Common myeloid progenitor, CD34-positive (primary cell): ENCODE data around the gene LMF1.
"Not testable (repeated sequence)": the region's sequence is repeated elsewhere in the genome, so short reads cannot be mapped to it uniquely, and the experiment has no call there.

Source experiments
- CTCF ChIA-PET: fragments of 350-600 bp; sonication (Branson Sonifier 250); formaldehyde crosslinking; loops from one replicate; lab custom pipeline; 2021; ENCODE audit warnings: antibody characterized with exemption; lab: Charles Lee
- POLR2A ChIA-PET: fragments of 350-600 bp; sonication (Branson Sonifier 250); formaldehyde crosslinking; loops from one replicate; lab custom pipeline; 2021; ENCODE audit warnings: antibody characterized with exemption; lab: Charles Lee
- DNase-seq, 3 donors: peaks; one replicate each; pipeline versions ENCODE4 v3.0.0 to v3.0.0-alpha.2; 2013
- H3K27ac ChIP-seq, 2 experiments: 1 replicate in 1 of 2; 2 replicates in 1 of 2; pipeline ENCODE4 v1.7.0; 2013; ENCODE audit warnings: inconsistent platforms in 2 of 2, low read length in 2 of 2, mild to moderate bottlenecking in 2 of 2, low read depth in 1 of 2, moderate library complexity in 1 of 2; ENCODE audit not compliant: severe bottlenecking in 2 of 2, insufficient read depth in 1 of 2, poor library complexity in 1 of 2
- H3K27me3 ChIP-seq, 5 experiments: replicated peaks in 2 of 5; 1 replicate in 3 of 5; 2 replicates in 2 of 5; pipeline versions ENCODE4 v1.6.1 to v1.7.0; 2013; ENCODE audit warnings: low read length in 4 of 5, mild to moderate bottlenecking in 2 of 5, moderate library complexity in 2 of 5, inconsistent platforms in 1 of 5; ENCODE audit not compliant: insufficient read depth in 5 of 5, control insufficient read depth in 4 of 5
- H3K36me3 ChIP-seq, 4 experiments: 1 replicate in 2 of 4; 2 replicates in 2 of 4; pipeline versions ENCODE4 v1.6.1 to v1.7.0; 2013; ENCODE audit warnings: low read length in 3 of 4, control low read depth in 1 of 4, mild to moderate bottlenecking in 1 of 4; ENCODE audit not compliant: control insufficient read depth in 4 of 4, insufficient read depth in 4 of 4
- H3K4me1 ChIP-seq, 4 experiments: 1 replicate in 3 of 4; 2 replicates in 1 of 4; pipeline versions ENCODE4 v1.6.1 to v1.7.1; 2013; ENCODE audit warnings: low read length in 3 of 4, mild to moderate bottlenecking in 3 of 4, control low read depth in 1 of 4, inconsistent platforms in 1 of 4, moderate library complexity in 1 of 4; ENCODE audit not compliant: control insufficient read depth in 4 of 4, insufficient read depth in 4 of 4; ENCODE audit errors: control extremely low read depth in 1 of 4
- H3K4me3 ChIP-seq, 7 experiments: 1 replicate in 4 of 7; 2 replicates in 3 of 7; pipeline versions ENCODE4 v1.5.1 to v1.7.0; 2013; ENCODE audit warnings: mild to moderate bottlenecking in 7 of 7, low read length in 6 of 7, moderate library complexity in 6 of 7, inconsistent platforms in 2 of 7, low read depth in 2 of 7, control low read depth in 1 of 7; ENCODE audit not compliant: insufficient read depth in 4 of 7, control insufficient read depth in 1 of 7; ENCODE audit errors: extremely low read depth in 1 of 7
- H3K9me3 ChIP-seq, 5 experiments: 1 replicate in 4 of 5; 2 replicates in 1 of 5; pipeline versions ENCODE4 v1.6.1 to v1.7.1; 2013; ENCODE audit warnings: low read length in 4 of 5, mild to moderate bottlenecking in 2 of 5, inconsistent platforms in 1 of 5, low read depth in 1 of 5, moderate library complexity in 1 of 5; ENCODE audit not compliant: control insufficient read depth in 4 of 5, insufficient read depth in 2 of 5; ENCODE audit errors: control extremely low read depth in 1 of 5
- WGBS: methylation state at CpG from one replicate; pipeline ENCODE4 v1.1.5; 2013; ENCODE audit not compliant: insufficient coverage; 5-methylcytosine and 5-hydroxymethylcytosine counted together

The LMF1 gene

GRCh38 chr16:839643-840408 lies 131.0 kb downstream of the LMF1 start:
- Histone ChIP-seq H3K9me3 (peaks cover 0 to 18% (median 12%) of the 10 kb centered on the region in 5 experiments), H3K27me3 (peaks cover 0 to 3% (median 0%) of the 10 kb centered on the region in 5 experiments), H3K36me3 (no peaks in the 10 kb centered on the region), H3K27ac (no peak overlapping the region), H3K4me3 (no peak overlapping the region), H3K4me1 (peaks cover 0 to 2% (median 0%) of the 10 kb centered on the region in 4 experiments)
- ChIA-PET CTCF (no interaction called here), POLR2A (no interaction called here)
- no peak for DNase-seq
- WGBS, result 91% methylated on average over 21 of the region's 24 CpGs

GRCh38 chr16:838741-839140 lies 132.0 kb downstream of the LMF1 start:
- CTCF ChIA-PET, result no interaction called here
- WGBS, result 94% methylated on average over 14 of the region's 14 CpGs
- DNase-seq, result no peak
- peaks cover 0 to 3% (median 0%) of the 10 kb centered on the region in 5 experiments for H3K27me3 ChIP-seq
- no peak overlapping the region for H3K4me3 ChIP-seq
- no peaks in the 10 kb centered on the region for H3K36me3 ChIP-seq
- POLR2A ChIA-PET, result no interaction called here
- H3K9me3 ChIP-seq, result peaks cover 0 to 24% (median 12%) of the 10 kb centered on the region in 5 experiments
- no peak overlapping the region for H3K27ac ChIP-seq
- H3K4me1 ChIP-seq, result peaks cover 0 to 2% (median 0%) of the 10 kb centered on the region in 4 experiments

- H3K9me3 ChIP-seq, result peaks cover 0 to 26% (median 12%) of the 10 kb centered on the region in 5 experiments
- H3K4me3 ChIP-seq, CTCF ChIA-PET, H3K36me3 ChIP-seq, H3K27me3 ChIP-seq, H3K4me1 ChIP-seq, DNase-seq, POLR2A ChIA-PET, H3K27ac ChIP-seq: not testable (repeated sequence)
- WGBS, result 100% methylated on average over 1 of the region's 3 CpGs
Observed at GRCh38 chr16:836822-837221, 134.0 kb downstream of the LMF1 start.

- WGBS, result 83% methylated on average over 1 of the region's 4 CpGs
- H3K36me3 ChIP-seq, result no peaks in the 10 kb centered on the region
- no peak overlapping the region for H3K4me3 ChIP-seq
- DNase-seq, result no peak
- peaks cover 0 to 3% (median 0%) of the 10 kb centered on the region in 5 experiments for H3K27me3 ChIP-seq
- peaks cover 0 to 9% (median 8%) of the 10 kb centered on the region in 4 experiments for H3K4me1 ChIP-seq
- H3K27ac ChIP-seq, result no peak overlapping the region
- POLR2A ChIA-PET, result no interaction called here
- CTCF ChIA-PET, result interaction anchor here (1.4 kb wide), 1 partner anchor 221 kb away, joined by 3 read pairs; no protein-coding TSS in a partner anchor
- H3K9me3 ChIP-seq, result peaks cover 0 to 26% (median 12%) of the 10 kb centered on the region in 5 experiments
Observed at GRCh38 chr16:836221-836620, 134.6 kb downstream of the LMF1 start.

- Histone ChIP-seq H3K36me3 (no peaks in the 10 kb centered on the region), H3K27me3 (peaks cover 0 to 3% (median 0%) of the 10 kb centered on the region in 5 experiments), H3K9me3 (peaks cover 0 to 26% (median 12%) of the 10 kb centered on the region in 5 experiments), H3K27ac (no peak overlapping the region), H3K4me3 (no peak overlapping the region), H3K4me1 (peaks cover 0 to 17% (median 16%) of the 10 kb centered on the region in 4 experiments)
- no peak for DNase-seq
- CTCF ChIA-PET, result interaction anchor here (1.4 kb wide), 1 partner anchor 222 kb away, joined by 3 read pairs; no protein-coding TSS in a partner anchor
- WGBS, result 97% methylated on average over 6 of the region's 10 CpGs
- POLR2A ChIA-PET, result no interaction called here
Observed at GRCh38 chr16:835373-835772, 135.4 kb downstream of the LMF1 start.

- ChIA-PET POLR2A (no interaction called here), CTCF (no interaction called here)
Observed at GRCh38 chr16:833411-833810, 137.4 kb downstream of the LMF1 start.

More at GRCh38 chr16:833411-833810, 137.4 kb downstream of the LMF1 start:
- Histone ChIP-seq H3K27me3 (no peaks in the 10 kb centered on the region), H3K36me3 (no peaks in the 10 kb centered on the region), H3K4me3 (no peak overlapping the region), H3K9me3 (peaks cover 0 to 26% (median 12%) of the 10 kb centered on the region in 5 experiments), H3K27ac (no peak overlapping the region), H3K4me1 (peaks cover 0 to 26% (median 21%) of the 10 kb centered on the region in 4 experiments)
- no peak for DNase-seq
- 95% methylated on average over 14 of the region's 14 CpGs for WGBS
